ENCODE data around the gene POP7. TPM values are rescaled to one million over a fixed set of nuclear protein-coding genes. Genes with fewer than 3 reads are reported as not detected.

The POP7 gene
- total RNA-seq, 2 experiments from 2014 or later = 47.2 to 94.3 TPM

DNA sequence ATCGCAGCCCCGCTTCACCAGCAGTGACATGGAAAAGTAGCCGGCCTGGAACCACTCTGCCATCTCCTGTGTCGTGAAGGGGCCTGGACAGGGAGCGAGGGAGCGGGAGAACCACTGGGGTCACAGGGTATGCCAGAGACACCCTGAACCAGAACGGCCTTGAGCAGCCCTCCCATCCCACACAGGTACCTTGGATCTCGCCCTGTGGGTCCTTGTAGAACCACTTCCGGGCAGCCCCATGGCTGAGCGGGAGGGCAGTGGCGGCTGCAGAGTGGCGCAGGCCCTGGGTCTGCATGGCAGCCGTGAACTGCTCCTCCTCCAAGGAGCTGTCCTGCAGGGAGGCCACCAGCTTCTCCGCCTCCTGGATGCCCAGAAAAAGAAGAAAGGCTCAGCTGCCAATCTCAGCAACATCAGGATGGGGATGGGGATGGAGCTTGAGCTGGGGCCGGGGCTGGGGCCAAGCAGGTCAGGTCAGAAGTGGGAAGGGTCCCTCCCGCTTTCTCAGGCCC, 21.3 kb upstream of the POP7 start:
- Histone ChIP-seq H3K4me3 (ENCODE audit: low read depth, low read length, poor library complexity, severe bottlenecking) (no peak overlapping the region), H3K4me2 (ENCODE audit: low read length) (no peak overlapping the region), H3K79me2 (ENCODE audit: insufficient read depth, low read depth, low read length) (peaks cover 7% of the 10 kb centered on the region; the same call in 1 of the 2 replicates), H2AFZ (ENCODE audit: low read length) (no peak overlapping the region), H3K9me3 (ENCODE audit: low read length) (no peaks in the 10 kb centered on the region), H4K20me1 (ENCODE audit: insufficient read depth, low read length) (no peaks in the 10 kb centered on the region; the same call in 1 of the 2 replicates), H3K27ac (ENCODE audit: low read depth, low read length, poor library complexity, severe bottlenecking) (no peak overlapping the region), H3K36me3 (ENCODE audit: insufficient read depth, low read length) (peaks cover 99% of the 10 kb centered on the region), H3K4me1 (ENCODE audit: insufficient read depth, low read length, poor library complexity, severe bottlenecking) (no peaks in the 10 kb centered on the region), H3K9me2 (ENCODE audit: insufficient read depth, low read length) (no peaks in the 10 kb centered on the region)
- TF ChIP-seq, protein P1, sequence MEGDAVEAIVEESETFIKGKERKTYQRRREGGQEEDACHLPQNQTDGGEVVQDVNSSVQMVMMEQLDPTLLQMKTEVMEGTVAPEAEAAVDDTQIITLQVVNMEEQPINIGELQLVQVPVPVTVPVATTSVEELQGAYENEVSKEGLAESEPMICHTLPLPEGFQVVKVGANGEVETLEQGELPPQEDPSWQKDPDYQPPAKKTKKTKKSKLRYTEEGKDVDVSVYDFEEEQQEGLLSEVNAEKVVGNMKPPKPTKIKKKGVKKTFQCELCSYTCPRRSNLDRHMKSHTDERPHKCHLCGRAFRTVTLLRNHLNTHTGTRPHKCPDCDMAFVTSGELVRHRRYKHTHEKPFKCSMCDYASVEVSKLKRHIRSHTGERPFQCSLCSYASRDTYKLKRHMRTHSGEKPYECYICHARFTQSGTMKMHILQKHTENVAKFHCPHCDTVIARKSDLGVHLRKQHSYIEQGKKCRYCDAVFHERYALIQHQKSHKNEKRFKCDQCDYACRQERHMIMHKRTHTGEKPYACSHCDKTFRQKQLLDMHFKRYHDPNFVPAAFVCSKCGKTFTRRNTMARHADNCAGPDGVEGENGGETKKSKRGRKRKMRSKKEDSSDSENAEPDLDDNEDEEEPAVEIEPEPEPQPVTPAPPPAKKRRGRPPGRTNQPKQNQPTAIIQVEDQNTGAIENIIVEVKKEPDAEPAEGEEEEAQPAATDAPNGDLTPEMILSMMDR (conservative IDR thresholded peaks at IDR 0.05; ENCODE audit: low read length) = no peak
- TF ChIP-seq EZH2phosphoT487 (IDR thresholded peaks at IDR 0.05; ENCODE audit: borderline replicate concordance, low read depth, low read length) = no peak
- CTCF ChIA-PET (ENCODE audit: unreplicated experiment) = no interaction called here
- no TSS peak for BruUV-seq (replicated peaks)
- no peak for DNase-seq (ENCODE audit: low spot score)
- intact Hi-C loops (cut with micrococcal nuclease; ENCODE audit: unreplicated experiment) = no loop called here
- POLR2A ChIA-PET = interaction anchor here (0.5 kb wide), 1 partner anchor 581 kb away, joined by 3 read pairs; no protein-coding TSS in a partner anchor

GRCh38 chr7:100685049-100685605, 20.8 kb upstream of the POP7 start:
- no TSS peak for BruUV-seq (replicated peaks)
- Histone ChIP-seq H3K27ac (ENCODE audit: low read depth, low read length, poor library complexity, severe bottlenecking) (no peak overlapping the region), H3K4me1 (ENCODE audit: insufficient read depth, low read length, poor library complexity, severe bottlenecking) (no peaks in the 10 kb centered on the region), H4K20me1 (ENCODE audit: insufficient read depth, low read length) (peaks cover 5% of the 10 kb centered on the region), H3K4me3 (ENCODE audit: low read depth, low read length, poor library complexity, severe bottlenecking) (no peak overlapping the region), H3K4me2 (ENCODE audit: low read length) (no peak overlapping the region), H3K79me2 (ENCODE audit: insufficient read depth, low read depth, low read length) (peaks cover 12% of the 10 kb centered on the region), H2AFZ (ENCODE audit: low read length) (no peak overlapping the region), H3K36me3 (ENCODE audit: insufficient read depth, low read length) (peaks cover 99% of the 10 kb centered on the region), H3K9me2 (ENCODE audit: insufficient read depth, low read length) (no peaks in the 10 kb centered on the region), H3K9me3 (ENCODE audit: low read length) (no peaks in the 10 kb centered on the region)
- ChIA-PET POLR2A (interaction anchor here (0.5 to 0.6 kb wide), 2 partner anchors 48 to 582 kb away, joined by 3 to 6 read pairs; no protein-coding TSS in a partner anchor), CTCF (ENCODE audit: unreplicated experiment) (no interaction called here)
- intact Hi-C loops (cut with micrococcal nuclease; ENCODE audit: unreplicated experiment) = no loop called here
- no peak for DNase-seq (ENCODE audit: low spot score)
- no peak for TF ChIP-seq EZH2phosphoT487 (IDR thresholded peaks at IDR 0.05; ENCODE audit: borderline replicate concordance, low read depth, low read length)
- TF ChIP-seq, protein P1 (conservative IDR thresholded peaks at IDR 0.05; ENCODE audit: low read length) = no peak

DNA sequence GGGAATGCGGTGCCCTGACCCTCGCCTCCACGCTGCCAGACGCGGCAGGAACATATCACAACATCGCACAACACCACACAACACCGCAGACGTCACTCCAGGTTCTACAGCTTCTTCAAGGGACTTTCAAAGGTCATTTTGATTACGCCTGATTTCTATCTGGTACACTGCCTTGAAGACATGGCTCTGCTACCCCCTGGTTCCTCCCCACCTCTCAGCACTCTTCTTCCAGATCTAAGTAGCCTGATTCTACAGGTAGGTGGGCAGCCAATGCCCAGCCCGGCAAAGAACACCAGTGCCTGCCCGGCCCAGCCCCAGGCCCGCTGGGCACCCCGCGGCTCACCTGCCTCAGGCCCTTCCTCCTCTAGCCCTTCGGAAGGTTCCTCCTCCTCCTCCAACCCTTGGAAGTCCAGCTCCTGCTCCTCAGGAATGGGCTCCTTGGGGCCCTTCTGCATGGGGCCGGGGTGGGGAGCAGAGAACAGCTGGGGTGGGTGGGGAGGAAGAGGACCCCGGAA, 20.2 kb upstream of the POP7 start:
- no peak overlapping the region for H2AFZ ChIP-seq (ENCODE audit: low read length)
- H3K9me3 ChIP-seq (ENCODE audit: low read length) = no peaks in the 10 kb centered on the region
- no peak overlapping the region for H3K4me2 ChIP-seq (ENCODE audit: low read length)
- ChIA-PET CTCF (ENCODE audit: unreplicated experiment) (no interaction called here), POLR2A (interaction anchor here (0.6 kb wide), 1 partner anchor 49 kb away, joined by 6 read pairs; no protein-coding TSS in a partner anchor)
- H3K79me2 ChIP-seq (ENCODE audit: insufficient read depth, low read depth, low read length) = peaks cover 17% of the 10 kb centered on the region
- no peaks in the 10 kb centered on the region for H3K9me2 ChIP-seq (ENCODE audit: insufficient read depth, low read length)
- TF ChIP-seq, protein P1 (conservative IDR thresholded peaks at IDR 0.05; ENCODE audit: low read length) = no peak
- TF ChIP-seq EZH2phosphoT487 (IDR thresholded peaks at IDR 0.05; ENCODE audit: borderline replicate concordance, low read depth, low read length) = no peak
- intact Hi-C loops (cut with micrococcal nuclease; ENCODE audit: unreplicated experiment) = no loop called here
- peaks cover 94% of the 10 kb centered on the region for H3K36me3 ChIP-seq (ENCODE audit: insufficient read depth, low read length)
- BruUV-seq (replicated peaks) = no TSS peak
- DNase-seq (ENCODE audit: low spot score) = no peak
- H4K20me1 ChIP-seq (ENCODE audit: insufficient read depth, low read length) = peaks cover 6% of the 10 kb centered on the region
- no peak overlapping the region for H3K27ac ChIP-seq (ENCODE audit: low read depth, low read length, poor library complexity, severe bottlenecking)
- no peak overlapping the region for H3K4me3 ChIP-seq (ENCODE audit: low read depth, low read length, poor library complexity, severe bottlenecking)
- H3K4me1 ChIP-seq (ENCODE audit: insufficient read depth, low read length, poor library complexity, severe bottlenecking) = peaks cover under 1% of the 10 kb centered on the region

Data from OCI-LY7 (cell line).